Cardiac septum (tissue), 1 donor: ENCODE measurements around the gene SHLD3. TPM values are rescaled to one million over a fixed set of nuclear protein-coding genes. Genes with fewer than 3 reads are reported as not detected.
"Not testable (repeated sequence)": the region's sequence is repeated elsewhere in the genome, so short reads cannot be mapped to it uniquely, and the experiment has no call there.

Experiments used
- DNase-seq: peaks from one replicate; pipeline ENCODE4 v3.0.0-alpha.2; 2020; ENCODE audit warnings: low spot score
- intact Hi-C: fragments of 100-400 bp; cut with DNase I; formaldehyde crosslinking; loops from one replicate; pipeline ENCODE4 v1.14.0; 2022
- total RNA-seq: library from RNA; stranded (reverse); fragmentation: NEBNext Ultra II Directional; extraction: Animal tissue kit (Norgen Biotek cat#: 25700); gene quantifications from one replicate; pipeline ENCODE4 v1.2.1, GENCODE V29; 2021
- donor health status: DM: no; HTN: no; CAD: no.

SHLD3 gene
- total RNA-seq, 1 donor from 2014 or later: 1.7 TPM

DNA sequence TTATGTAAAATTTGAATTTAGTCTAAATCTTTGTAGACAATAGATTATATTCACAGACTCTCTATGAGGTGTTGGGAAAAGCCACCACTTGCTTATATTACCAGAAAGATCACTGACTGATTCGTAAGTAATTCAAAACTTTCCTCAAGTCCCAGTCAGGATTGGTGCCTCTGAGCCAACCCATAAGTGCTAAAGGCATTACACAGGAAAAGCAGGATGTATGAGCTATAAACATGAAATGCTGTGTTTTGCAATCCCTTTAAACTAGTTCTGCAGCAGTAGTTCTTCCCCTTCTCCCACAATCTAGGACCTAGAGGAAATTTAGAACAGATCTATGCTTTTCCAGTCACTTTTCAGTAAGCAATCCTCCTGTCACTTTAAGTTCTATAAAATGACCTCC, 48.0 kb downstream of the SHLD3 start:
- intact Hi-C loops: no loop called here
- DNase-seq: no peak

DNA sequence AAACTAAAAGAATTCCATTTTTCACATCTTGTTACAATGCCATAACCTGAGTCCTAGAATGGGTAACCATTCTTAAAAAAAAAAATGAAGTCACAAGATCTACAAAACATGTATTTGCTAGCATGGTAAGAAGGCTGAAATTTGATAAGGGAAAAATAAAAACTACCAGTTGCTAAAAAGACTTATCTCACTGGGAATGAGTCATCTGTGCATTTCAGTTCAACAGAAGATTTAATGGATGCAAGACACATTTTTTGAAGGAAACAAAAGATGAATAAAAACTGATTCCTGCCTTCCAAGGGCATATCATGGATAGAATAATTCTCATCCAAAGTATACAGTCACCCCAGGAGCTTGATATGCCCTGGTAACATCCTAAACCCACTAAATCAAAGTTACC, 49.9 kb downstream of the SHLD3 start:
- DNase-seq: no peak
- intact Hi-C loops: no loop called here

DNA sequence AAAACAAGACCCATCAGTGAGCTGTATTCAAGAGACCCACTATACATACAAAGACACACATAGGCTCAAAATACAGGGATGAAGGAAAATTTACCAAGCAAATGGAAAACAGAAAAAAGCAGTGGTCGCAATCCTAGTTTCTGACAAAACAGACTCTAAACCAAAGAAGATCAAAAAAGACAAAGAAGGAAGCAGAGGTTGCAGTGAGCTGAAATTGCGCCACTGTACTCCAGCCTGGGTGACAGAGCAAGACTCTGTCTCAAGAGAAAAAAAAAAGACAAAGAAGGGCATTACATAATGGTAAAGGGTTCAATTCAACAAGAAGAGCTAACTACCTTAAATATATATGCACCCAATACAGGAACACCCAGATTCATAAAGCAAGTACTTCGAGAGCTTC, 51.2 kb downstream of the SHLD3 start:
- intact Hi-C loops, DNase-seq: not testable (repeated sequence)

Other genes starting within 250 kb of the SHLD3 start
- 1.9 TPM for gene ADAMTS6, start 143.1 kb upstream of the SHLD3 start, total RNA-seq
- 0.73 TPM for gene CENPK, start 61.9 kb upstream of the SHLD3 start, total RNA-seq
- gene PPWD1, start 61.7 kb upstream of the SHLD3 start, total RNA-seq: 19.3 TPM
- 18.5 TPM for gene TRIM23, start 694 bp upstream of the SHLD3 start, total RNA-seq
- 18.9 TPM for gene TRAPPC13, start within 50 bp of the SHLD3 start, total RNA-seq
- gene SGTB, start 97.1 kb downstream of the SHLD3 start, total RNA-seq: 9.5 TPM
- 17.2 TPM for gene NLN, start 97.2 kb downstream of the SHLD3 start, total RNA-seq